OCI-LY1 (cell line): ENCODE measurements around the gene FOXJ3.

Experiments
- H2AFZ ChIP-seq: fragments of 200-600 bp; sonication (generic), shearing (Covaris generic); 2 replicates; pipeline ENCODE4 v1.6.0; 2014; ENCODE audit warnings: antibody characterized with exemption, mild to moderate bottlenecking, low read length
- H3F3A ChIP-seq: fragments of 200-600 bp; sonication (generic), shearing (Covaris generic); 2 replicates; pipeline ENCODE4 v1.6.0; 2014; ENCODE audit warnings: mild to moderate bottlenecking, antibody characterized with exemption, low read length, moderate library complexity; ENCODE audit not compliant: insufficient read depth
- H3K27ac ChIP-seq: fragments of 200-600 bp; sonication (generic); 2 replicates; pipeline ENCODE4 v1.5.1; 2014; ENCODE audit warnings: low read length, mixed run types, mild to moderate bottlenecking, low read depth; ENCODE audit not compliant: poor library complexity, severe bottlenecking
- H3K27me3 ChIP-seq: fragments of 200-600 bp; sonication (generic); 2 replicates; pipeline ENCODE4 v1.6.0; 2014; ENCODE audit warnings: antibody characterized with exemption, mild to moderate bottlenecking, low read length, moderate library complexity; ENCODE audit not compliant: insufficient read depth
- H3K36me3 ChIP-seq: fragments of 200-600 bp; sonication (generic); 2 replicates; pipeline ENCODE4 v1.6.1; 2014; ENCODE audit warnings: mild to moderate bottlenecking, antibody characterized with exemption, low read length, moderate library complexity, mixed read lengths; ENCODE audit not compliant: insufficient read depth
- H3K4me1 ChIP-seq: fragments of 200-600 bp; sonication (generic); 2 replicates; pipeline ENCODE4 v1.5.1; 2014; ENCODE audit warnings: mild to moderate bottlenecking, low read length, moderate library complexity; ENCODE audit not compliant: insufficient read depth, severe bottlenecking
- H3K4me2 ChIP-seq: fragments of 200-600 bp; sonication (generic), shearing (Covaris generic); 2 replicates; pipeline ENCODE4 v1.6.1; 2014; ENCODE audit warnings: low read length
- H3K4me3 ChIP-seq: fragments of 200-600 bp; sonication (generic); 2 replicates; pipeline ENCODE4 v1.5.1; 2014; ENCODE audit warnings: low read length, low read depth, mild to moderate bottlenecking, mixed read lengths; ENCODE audit not compliant: poor library complexity, severe bottlenecking
- H3K79me2 ChIP-seq: fragments of 200-600 bp; shearing (Covaris generic); 2 replicates; pipeline ENCODE4 v1.6.1; 2016; ENCODE audit warnings: mixed run types, low read length, mixed read lengths; ENCODE audit not compliant: insufficient read depth
- H3K9ac ChIP-seq: fragments of 200-600 bp; sonication (generic), shearing (Covaris generic); 2 replicates; pipeline ENCODE4 v1.6.1; 2014; ENCODE audit warnings: mild to moderate bottlenecking, low read length, mixed read lengths
- H3K9me2 ChIP-seq: fragments of 200-600 bp; sonication (generic), shearing (Covaris generic); 2 replicates; pipeline ENCODE4 v1.6.1; 2014; ENCODE audit warnings: low read depth, mild to moderate bottlenecking, low read length, mixed read lengths
- H3K9me3 ChIP-seq: fragments of 200-600 bp; shearing (Covaris generic); 2 replicates; pipeline ENCODE4 v1.6.1; 2014; ENCODE audit warnings: low read length, mixed read lengths
- H4K20me1 ChIP-seq: fragments of 200-600 bp; sonication (generic), shearing (Covaris generic); 2 replicates; pipeline ENCODE4 v1.6.0; 2016; ENCODE audit warnings: mild to moderate bottlenecking, low read length; ENCODE audit not compliant: insufficient read depth
- EZH2 ChIP-seq: fragments of 200-600 bp; sonication (generic), shearing (Covaris generic); IDR thresholded peaks from 2 replicates; pipeline ENCODE4 v1.8.0; 2017; ENCODE audit warnings: borderline replicate concordance, mixed run types, mild to moderate bottlenecking, antibody characterized with exemption, low read length, moderate library complexity, mixed read lengths
- TF ChIP-seq, protein P1 (sequence below): fragments of 200-600 bp; sonication (generic), shearing (Covaris generic); IDR thresholded peaks from 2 replicates; pipeline ENCODE4 v1.5.1; 2017; ENCODE audit warnings: mild to moderate bottlenecking, antibody characterized with exemption, low read length, moderate library complexity, mixed read lengths

Gene FOXJ3

GRCh38 chr1:42179900-42180329 lies 155.1 kb downstream of the FOXJ3 start:
- TF ChIP-seq, protein P1, sequence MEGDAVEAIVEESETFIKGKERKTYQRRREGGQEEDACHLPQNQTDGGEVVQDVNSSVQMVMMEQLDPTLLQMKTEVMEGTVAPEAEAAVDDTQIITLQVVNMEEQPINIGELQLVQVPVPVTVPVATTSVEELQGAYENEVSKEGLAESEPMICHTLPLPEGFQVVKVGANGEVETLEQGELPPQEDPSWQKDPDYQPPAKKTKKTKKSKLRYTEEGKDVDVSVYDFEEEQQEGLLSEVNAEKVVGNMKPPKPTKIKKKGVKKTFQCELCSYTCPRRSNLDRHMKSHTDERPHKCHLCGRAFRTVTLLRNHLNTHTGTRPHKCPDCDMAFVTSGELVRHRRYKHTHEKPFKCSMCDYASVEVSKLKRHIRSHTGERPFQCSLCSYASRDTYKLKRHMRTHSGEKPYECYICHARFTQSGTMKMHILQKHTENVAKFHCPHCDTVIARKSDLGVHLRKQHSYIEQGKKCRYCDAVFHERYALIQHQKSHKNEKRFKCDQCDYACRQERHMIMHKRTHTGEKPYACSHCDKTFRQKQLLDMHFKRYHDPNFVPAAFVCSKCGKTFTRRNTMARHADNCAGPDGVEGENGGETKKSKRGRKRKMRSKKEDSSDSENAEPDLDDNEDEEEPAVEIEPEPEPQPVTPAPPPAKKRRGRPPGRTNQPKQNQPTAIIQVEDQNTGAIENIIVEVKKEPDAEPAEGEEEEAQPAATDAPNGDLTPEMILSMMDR = no peak
- no peak for TF ChIP-seq EZH2
- peak overlapping the region; percentile 45; the same call in 1 of the 2 replicates for H3K4me2 ChIP-seq
- peak overlapping the region; percentile 84 for H3K27ac ChIP-seq
- no peaks in the 10 kb centered on the region for H4K20me1 ChIP-seq
- H3K79me2 ChIP-seq = no peaks in the 10 kb centered on the region
- no peak overlapping the region for H3K4me3 ChIP-seq
- no peaks in the 10 kb centered on the region for H3F3A ChIP-seq
- H3K36me3 ChIP-seq = peaks cover 9% of the 10 kb centered on the region; the same call in 1 of the 2 replicates
- no peaks in the 10 kb centered on the region for H3K9me3 ChIP-seq
- no peaks in the 10 kb centered on the region for H3K27me3 ChIP-seq
- H2AFZ ChIP-seq = no peak overlapping the region
- H3K9me2 ChIP-seq = no peaks in the 10 kb centered on the region
- peak overlapping the region; percentile 24; the same call in 1 of the 2 replicates for H3K9ac ChIP-seq
- H3K4me1 ChIP-seq = peaks cover 32% of the 10 kb centered on the region

DNA sequence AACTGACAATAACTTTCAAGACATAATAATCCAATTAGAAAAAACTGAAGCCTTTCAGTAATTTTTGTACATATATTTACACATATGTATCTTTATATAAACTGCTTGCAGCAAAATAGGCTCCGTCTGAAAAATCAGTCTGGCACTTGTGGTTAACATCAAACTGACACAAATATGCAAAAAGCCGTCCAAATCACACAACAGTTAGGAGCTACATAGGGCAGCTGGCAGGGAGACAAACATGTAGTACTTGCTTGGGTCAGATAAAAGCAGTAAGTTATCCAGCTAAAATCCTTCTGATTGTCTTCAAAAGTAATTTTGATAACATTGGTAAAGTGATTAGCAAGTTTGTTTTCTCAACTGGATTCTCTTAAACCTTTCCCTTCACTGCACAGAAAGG lies 155.8 kb downstream of the FOXJ3 start:
- no peak overlapping the region for H2AFZ ChIP-seq
- H3K36me3 ChIP-seq = peaks cover 9% of the 10 kb centered on the region; the same call in 1 of the 2 replicates
- peak overlapping the region; percentile 24; the same call in 1 of the 2 replicates for H3K9ac ChIP-seq
- no peaks in the 10 kb centered on the region for H3K9me2 ChIP-seq
- no peaks in the 10 kb centered on the region for H3K27me3 ChIP-seq
- H3K4me2 ChIP-seq = peak overlapping the region; percentile 45; the same call in 1 of the 2 replicates
- no peaks in the 10 kb centered on the region for H3K9me3 ChIP-seq
- H3K4me3 ChIP-seq = no peak overlapping the region
- H4K20me1 ChIP-seq = no peaks in the 10 kb centered on the region
- TF ChIP-seq, protein P1 = no peak
- TF ChIP-seq EZH2 = no peak
- H3K27ac ChIP-seq = peak overlapping the region; percentile 84
- H3F3A ChIP-seq = no peaks in the 10 kb centered on the region
- H3K4me1 ChIP-seq = peaks cover 32% of the 10 kb centered on the region
- no peaks in the 10 kb centered on the region for H3K79me2 ChIP-seq

DNA sequence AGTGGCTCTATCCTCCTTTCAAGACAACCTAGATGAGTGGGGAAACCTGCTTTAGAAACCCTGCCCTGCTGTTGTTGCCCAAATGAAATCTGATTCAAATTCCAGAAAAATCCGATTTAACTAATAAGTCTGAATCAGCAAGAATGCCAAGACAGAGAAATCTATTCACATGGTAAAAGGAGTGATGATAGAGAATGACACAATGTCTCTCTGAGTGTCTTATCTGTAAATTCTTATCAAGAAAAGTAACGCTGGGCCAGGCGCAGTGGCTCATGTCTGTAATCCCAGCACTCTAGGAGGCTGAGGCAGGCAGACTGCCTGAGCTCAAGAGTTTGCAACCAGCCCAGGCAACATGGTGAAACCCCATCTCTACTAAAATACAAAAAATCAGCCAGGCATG lies 156.8 kb downstream of the FOXJ3 start:
- Histone ChIP-seq H3K36me3 (peaks cover 9% of the 10 kb centered on the region; the same call in 1 of the 2 replicates), H3K79me2 (no peaks in the 10 kb centered on the region), H3K4me3 (no peak overlapping the region), H3K9ac (no peak overlapping the region; the same call in 1 of the 2 replicates), H3K9me2 (no peaks in the 10 kb centered on the region), H4K20me1 (no peaks in the 10 kb centered on the region), H3K27me3 (no peaks in the 10 kb centered on the region), H3F3A (no peaks in the 10 kb centered on the region), H3K4me1 (peaks cover 32% of the 10 kb centered on the region), H3K4me2 (no peak overlapping the region), H2AFZ (no peak overlapping the region), H3K27ac (peak overlapping the region; percentile 84), H3K9me3 (no peaks in the 10 kb centered on the region)
- TF ChIP-seq, protein P1 = no peak
- no peak for TF ChIP-seq EZH2
